ENCODE data around the gene QRSL1.

DNA sequence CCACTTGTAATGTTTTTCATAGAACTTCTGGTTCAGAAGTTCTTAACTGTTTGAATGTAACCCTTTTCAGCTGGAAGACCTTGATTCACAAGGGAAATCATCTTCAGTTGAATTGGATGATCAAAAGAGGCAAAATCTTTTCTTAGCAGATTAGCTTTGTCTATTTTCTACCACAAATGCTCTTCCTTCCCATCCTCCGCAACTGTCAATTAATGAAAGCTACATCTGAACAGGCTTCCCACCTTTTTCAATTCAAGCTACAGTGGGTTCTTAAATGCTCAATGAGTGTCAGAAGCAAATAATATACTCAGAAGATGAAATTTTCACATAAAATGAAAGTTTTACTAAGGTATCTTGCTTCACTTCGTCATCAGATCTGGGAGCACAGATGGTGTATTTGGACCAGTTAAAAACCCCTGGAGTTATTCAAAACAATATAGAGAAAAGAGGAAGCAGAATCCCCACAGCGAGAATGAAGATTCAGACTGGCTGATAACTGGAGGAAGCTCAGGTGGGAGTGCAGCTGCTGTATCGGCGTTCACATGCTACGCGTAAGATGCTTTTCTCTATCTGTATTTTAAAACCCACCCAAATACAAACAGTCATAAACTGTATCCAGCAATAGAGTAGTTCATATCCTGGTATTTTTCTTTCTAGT, 19.4 kb downstream of the QRSL1 start:
- TF ChIP-seq, protein P1, sequence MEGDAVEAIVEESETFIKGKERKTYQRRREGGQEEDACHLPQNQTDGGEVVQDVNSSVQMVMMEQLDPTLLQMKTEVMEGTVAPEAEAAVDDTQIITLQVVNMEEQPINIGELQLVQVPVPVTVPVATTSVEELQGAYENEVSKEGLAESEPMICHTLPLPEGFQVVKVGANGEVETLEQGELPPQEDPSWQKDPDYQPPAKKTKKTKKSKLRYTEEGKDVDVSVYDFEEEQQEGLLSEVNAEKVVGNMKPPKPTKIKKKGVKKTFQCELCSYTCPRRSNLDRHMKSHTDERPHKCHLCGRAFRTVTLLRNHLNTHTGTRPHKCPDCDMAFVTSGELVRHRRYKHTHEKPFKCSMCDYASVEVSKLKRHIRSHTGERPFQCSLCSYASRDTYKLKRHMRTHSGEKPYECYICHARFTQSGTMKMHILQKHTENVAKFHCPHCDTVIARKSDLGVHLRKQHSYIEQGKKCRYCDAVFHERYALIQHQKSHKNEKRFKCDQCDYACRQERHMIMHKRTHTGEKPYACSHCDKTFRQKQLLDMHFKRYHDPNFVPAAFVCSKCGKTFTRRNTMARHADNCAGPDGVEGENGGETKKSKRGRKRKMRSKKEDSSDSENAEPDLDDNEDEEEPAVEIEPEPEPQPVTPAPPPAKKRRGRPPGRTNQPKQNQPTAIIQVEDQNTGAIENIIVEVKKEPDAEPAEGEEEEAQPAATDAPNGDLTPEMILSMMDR (conservative IDR thresholded peaks at IDR 0.05; ENCODE audit: low read depth in 2 of 2), result no peak
- TF ChIP-seq, protein P2, sequence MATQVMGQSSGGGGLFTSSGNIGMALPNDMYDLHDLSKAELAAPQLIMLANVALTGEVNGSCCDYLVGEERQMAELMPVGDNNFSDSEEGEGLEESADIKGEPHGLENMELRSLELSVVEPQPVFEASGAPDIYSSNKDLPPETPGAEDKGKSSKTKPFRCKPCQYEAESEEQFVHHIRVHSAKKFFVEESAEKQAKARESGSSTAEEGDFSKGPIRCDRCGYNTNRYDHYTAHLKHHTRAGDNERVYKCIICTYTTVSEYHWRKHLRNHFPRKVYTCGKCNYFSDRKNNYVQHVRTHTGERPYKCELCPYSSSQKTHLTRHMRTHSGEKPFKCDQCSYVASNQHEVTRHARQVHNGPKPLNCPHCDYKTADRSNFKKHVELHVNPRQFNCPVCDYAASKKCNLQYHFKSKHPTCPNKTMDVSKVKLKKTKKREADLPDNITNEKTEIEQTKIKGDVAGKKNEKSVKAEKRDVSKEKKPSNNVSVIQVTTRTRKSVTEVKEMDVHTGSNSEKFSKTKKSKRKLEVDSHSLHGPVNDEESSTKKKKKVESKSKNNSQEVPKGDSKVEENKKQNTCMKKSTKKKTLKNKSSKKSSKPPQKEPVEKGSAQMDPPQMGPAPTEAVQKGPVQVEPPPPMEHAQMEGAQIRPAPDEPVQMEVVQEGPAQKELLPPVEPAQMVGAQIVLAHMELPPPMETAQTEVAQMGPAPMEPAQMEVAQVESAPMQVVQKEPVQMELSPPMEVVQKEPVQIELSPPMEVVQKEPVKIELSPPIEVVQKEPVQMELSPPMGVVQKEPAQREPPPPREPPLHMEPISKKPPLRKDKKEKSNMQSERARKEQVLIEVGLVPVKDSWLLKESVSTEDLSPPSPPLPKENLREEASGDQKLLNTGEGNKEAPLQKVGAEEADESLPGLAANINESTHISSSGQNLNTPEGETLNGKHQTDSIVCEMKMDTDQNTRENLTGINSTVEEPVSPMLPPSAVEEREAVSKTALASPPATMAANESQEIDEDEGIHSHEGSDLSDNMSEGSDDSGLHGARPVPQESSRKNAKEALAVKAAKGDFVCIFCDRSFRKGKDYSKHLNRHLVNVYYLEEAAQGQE (IDR thresholded peaks at IDR 0.05; ENCODE audit: unreplicated experiment), result no peak
- TF ChIP-seq EZH2phosphoT487 (IDR thresholded peaks at IDR 0.05; ENCODE audit: unreplicated experiment), result no peak
- TF ChIP-seq EZH2 (IDR thresholded peaks at IDR 0.05; ENCODE audit: low read depth, unreplicated experiment), result no peak
- no peak for TF ChIP-seq POLR2AphosphoS5 (IDR thresholded peaks at IDR 0.05; ENCODE audit: low read depth)
